Measurements from ENCODE around the gene BAZ1B. TPM values are rescaled to one million over a fixed set of nuclear protein-coding genes. Genes with fewer than 3 reads are reported as not detected.
A peak's percentile ranks its signal among the peaks of the same experiment; 100 is the strongest.
"Not testable (repeated sequence)": the region's sequence is repeated elsewhere in the genome, so short reads cannot be mapped to it uniquely, and the experiment has no call there.

Gene BAZ1B
- total RNA-seq, 1 donor from 2014 or later, result 62.4 TPM

DNA sequence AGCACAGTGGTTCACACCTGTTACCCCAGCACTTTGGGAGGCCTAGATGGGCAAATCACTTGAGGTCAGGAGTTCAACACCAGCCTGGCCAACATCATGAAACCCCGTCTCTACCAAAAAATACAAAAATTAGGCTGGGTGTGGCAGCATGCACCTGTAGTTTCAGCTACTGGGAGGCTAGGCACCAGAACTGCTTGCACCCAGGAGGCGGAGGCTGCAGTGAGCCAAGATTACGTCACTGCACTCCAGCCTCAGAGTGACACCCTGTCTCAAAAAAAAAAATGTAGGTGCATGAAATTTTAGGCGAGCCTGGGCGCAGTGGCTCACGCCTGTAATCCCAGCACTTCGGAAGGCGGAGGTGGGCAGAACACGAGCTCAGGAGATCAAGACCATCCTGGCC lies 25.7 kb upstream of the BAZ1B start:
- no peak for FAIRE-seq

DNA sequence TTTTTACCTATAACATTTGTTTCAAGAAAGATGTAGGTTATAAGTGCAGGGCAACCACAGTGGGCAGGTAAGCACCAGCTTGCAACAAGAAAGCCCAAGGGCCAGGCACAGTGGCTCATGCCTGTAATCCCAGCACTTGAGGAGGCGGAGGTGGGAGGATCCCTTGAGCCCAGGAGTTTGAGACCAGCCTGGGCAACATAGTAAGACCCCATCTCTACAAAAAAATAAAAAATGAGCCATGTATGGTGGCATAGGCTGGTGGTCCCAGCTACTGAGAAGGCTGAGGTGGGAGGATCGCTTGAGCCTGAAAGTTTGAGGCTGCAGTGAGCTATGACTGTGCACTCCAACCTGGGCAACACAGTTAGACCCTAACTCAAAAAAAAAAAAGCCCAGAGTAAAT lies 22.6 kb upstream of the BAZ1B start:
- FAIRE-seq (no peak), DNase-seq (ENCODE audit: low spot score in 2 of 2) (no peak)

More for the DNA sequence above, 25.7 kb upstream of the BAZ1B start:
- no peak for DNase-seq (ENCODE audit: low spot score in 2 of 2)

DNA sequence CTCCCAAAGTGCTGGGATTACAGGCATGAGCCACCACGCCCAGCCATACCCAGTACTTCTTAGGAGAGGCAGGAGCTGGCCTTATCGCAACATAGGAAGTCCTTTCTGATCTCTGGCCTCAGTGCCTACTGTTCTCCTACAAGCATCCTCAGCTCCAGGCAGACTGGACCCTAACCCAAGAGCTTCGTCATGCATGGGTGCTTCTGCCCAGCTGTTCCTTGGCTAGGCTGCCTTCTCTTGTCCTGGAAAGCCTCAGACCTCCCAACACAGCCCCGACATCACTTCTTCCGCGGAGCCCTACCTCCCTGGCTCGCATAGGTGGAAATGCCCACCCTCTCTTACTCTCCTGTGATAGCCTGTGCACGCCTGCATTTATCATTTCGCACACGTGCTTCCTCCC lies 19.6 kb upstream of the BAZ1B start:
- no peak for FAIRE-seq
- no peak for DNase-seq (ENCODE audit: low spot score in 2 of 2)

DNA sequence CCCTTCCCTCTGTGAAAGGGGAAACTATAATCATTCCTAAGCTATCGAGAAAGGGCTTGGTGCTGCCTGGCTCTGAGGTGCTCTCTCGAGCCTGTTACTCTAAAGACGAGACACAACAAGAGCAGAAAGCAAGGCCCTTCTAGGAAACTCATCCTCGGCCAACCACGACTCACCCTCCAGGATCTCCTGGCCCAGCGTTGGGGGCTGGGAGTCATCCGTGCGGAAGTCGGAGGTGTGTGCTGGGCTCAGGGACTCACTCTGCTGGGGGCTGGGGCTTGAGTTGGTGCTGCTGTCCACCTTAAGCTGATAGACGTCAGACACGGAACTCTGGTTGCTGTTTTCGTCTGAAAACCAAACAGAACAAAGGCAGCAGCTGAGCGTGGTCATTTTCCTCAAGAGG lies 17.6 kb upstream of the BAZ1B start:
- DNase-seq (ENCODE audit: low spot score in 2 of 2), result no peak
- no peak for FAIRE-seq

DNA sequence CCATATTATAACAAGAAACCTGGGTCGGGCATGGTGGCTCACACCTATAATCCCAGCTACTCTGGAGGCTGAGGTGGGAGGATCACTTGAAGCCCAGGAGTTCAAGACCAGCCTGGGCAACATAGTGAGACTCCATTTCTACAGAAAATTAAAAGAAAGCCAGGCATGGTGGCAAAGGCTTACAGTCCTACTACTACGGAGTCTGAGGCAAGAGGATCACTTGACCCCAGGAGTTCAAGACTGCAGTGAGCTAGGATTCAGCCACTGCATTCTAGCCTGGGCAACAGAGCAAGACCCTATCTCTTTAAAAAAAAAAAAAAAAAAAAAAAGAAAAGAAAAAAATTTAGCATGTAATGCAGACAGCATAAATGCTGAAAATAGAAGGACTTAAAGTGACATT lies 16.4 kb upstream of the BAZ1B start:
- DNase-seq (ENCODE audit: low spot score in 2 of 2); FAIRE-seq: not testable (repeated sequence)

DNA sequence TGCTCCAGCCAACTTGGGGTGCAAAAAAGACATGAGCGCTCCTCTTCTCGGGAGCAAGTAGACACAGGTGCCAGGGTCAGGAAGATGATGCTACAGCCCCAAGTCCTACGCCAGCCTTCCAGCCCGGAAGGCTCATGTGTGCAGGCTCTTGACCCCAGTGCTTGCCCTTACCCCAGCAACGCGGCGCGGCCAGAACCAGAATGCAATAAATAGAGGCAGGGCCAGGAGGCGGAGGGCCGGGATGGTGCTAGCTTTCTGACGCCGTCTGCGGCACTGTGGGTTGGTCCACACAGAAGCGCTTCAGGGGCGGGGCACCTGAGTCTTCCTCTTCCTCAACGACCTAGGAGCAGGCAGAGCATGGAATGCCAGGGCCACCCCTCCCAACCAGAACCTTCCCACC lies 15.0 kb upstream of the BAZ1B start:
- DNase-seq (ENCODE audit: low spot score in 2 of 2) (no peak), FAIRE-seq (no peak)

DNA sequence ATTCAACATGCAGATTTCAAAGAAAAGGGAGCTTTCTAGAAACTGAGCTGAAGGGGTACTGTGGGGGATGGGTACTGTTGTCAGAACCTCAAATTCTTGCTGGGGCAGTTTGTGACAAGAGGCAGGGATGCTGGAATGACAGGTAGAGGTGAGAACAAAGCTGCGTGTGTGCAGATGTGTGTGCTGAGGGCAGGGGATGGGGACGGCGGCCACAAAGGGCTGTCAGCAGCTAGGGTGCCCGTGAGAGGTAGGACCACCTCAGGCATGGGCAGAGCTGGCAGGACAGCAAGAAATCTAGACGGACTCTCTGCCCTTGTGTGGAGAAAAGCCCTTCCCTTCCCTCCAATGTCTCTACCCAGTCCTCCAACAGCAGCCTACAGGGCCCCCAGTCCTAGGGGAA lies 14.4 kb upstream of the BAZ1B start:
- DNase-seq (ENCODE audit: low spot score in 2 of 2) (no peak), FAIRE-seq (no peak)

DNA sequence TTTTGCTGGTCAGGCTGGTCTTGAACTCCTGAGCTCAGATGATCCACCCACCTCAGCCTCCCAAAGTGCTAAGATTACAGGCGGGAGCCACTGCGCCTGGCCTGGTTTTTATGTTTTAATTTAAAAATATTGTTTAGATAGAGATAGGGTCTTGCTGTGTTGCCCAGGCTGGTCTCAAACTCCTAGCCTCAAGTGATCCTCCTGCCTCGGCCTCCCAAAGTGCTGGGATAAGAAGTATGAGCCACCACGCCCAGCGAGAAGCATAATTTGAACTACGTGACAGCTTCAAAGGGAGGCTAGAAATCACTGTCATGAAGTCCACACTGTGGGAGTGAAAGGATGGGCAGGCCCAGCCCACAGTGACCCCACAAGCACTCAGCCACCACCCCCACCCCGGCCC lies 13.8 kb upstream of the BAZ1B start:
- FAIRE-seq; DNase-seq (ENCODE audit: low spot score in 2 of 2): not testable (repeated sequence)

DNA sequence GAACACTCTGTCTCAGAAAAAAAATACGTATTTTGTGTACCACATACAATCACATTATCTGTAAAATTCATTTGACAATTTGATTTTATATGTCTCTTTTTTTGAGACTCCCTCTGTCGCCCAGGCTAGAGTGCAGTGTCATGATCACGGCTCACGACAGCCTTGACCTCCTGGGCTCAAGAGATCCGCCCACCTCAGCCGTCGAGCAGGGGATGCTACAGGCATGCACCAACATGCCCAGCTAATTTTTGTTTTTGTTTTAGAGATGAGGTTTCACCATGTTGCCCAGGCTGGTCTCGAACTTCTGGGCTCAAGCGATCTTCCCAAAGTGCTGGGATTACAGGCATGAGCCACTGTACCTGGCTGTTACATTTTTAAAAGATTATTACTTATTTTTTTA lies 11.6 kb upstream of the BAZ1B start:
- FAIRE-seq (no peak), DNase-seq (ENCODE audit: low spot score in 2 of 2) (no peak)

DNA sequence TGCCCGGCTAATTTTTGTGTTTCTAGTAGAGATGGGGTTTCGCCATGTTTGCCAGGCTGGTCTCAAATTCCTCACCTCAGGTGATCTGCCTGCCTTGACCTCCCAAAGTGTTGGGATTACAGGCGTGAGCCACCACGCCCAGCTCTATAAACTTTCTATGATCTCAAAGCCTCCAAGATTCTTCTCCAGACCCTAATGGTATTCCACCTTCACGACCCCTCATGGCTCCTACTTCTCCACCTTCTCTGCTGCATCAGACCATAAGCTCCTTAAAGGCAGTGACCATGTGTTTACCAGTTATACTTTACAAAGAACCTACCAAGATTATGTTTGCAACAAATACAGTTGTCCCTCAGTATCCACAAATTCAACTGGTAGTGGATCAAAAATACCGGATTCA lies 10.1 kb upstream of the BAZ1B start:
- FAIRE-seq, result no peak
- no peak for DNase-seq (ENCODE audit: low spot score in 2 of 2)

DNA sequence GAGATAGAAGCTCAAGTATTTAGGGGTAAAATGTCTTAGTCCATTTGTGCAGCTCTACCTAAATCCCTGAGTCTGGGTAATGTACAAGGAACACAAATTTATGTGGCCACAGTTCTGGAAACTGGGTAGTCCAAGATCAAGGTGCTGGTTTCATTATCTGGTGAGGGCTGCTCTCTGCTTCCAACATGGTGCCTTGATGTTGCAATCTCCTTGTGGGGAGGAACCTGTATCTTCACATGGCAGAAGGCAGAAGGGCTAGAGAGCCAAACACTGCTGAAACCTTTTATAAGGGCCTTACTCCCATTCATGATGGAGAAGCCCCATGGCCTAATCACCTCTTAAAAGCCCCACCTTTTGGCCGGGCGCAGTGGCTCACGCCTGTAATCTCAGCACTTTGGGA lies 8.7 kb upstream of the BAZ1B start:
- no peak for DNase-seq (ENCODE audit: low spot score in 2 of 2)
- no peak for FAIRE-seq

DNA sequence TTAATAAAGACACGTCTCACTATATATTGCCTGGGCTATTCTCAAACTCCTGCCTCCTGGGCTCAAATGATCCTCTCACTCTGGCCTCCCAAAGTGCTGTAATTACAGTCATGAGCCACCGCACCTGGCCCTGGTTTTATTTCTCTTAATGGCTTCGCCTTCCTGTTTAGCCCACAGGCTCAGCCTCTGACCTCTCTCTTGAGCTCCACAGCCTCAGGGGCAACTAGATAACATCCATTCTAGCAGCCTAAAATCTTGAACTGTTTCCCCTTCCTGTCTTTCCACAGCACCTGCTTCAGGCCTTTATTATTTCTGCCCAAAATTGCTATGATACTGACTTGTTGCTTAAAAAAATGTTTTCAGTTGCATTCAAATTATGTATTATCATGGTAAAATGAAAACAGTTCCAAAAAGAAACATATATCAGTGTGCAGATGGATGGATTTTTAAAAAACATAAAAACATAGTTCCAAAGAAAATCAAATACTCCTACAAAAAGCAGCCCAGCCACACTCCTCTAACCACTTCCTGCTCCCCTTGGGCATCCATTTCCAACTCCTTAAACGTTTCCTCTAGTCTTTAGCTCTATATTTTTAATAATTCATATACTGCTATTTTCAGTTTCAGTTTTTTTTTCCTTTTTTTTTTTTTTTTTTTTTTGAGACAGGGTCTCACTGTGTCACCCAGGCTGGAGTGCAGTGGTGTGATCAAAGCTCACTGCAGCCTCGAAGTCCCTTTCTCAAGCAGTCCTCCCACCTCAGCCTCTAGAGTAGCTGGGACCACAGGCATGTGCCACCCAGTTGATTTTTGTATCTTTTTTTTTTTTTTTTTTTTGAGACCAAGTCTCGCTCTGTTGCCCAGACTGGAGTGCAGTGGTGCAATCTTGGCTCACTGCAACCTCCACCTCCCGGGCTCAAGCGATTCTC lies 5.1 kb upstream of the BAZ1B start:
- FAIRE-seq (no peak), DNase-seq (ENCODE audit: low spot score in 2 of 2) (no peak)

DNA sequence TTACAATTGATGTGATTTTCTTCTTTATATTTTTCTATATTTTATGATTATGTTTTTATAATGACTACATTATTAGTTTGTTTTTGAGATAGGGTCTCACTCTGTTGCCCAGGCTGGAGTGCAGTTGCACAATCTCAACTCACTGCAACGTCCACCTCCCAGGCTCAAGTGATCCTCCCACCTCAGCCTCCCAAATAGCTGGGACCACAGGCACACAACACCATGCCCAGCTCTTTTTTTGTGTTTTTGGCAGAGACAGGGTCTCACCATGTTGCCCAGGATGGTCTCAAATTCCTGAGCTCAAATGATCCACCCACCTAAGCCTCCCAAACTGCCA lies 4.0 kb upstream of the BAZ1B start:
- DNase-seq (ENCODE audit: low spot score in 2 of 2); FAIRE-seq: not testable (repeated sequence)

DNA sequence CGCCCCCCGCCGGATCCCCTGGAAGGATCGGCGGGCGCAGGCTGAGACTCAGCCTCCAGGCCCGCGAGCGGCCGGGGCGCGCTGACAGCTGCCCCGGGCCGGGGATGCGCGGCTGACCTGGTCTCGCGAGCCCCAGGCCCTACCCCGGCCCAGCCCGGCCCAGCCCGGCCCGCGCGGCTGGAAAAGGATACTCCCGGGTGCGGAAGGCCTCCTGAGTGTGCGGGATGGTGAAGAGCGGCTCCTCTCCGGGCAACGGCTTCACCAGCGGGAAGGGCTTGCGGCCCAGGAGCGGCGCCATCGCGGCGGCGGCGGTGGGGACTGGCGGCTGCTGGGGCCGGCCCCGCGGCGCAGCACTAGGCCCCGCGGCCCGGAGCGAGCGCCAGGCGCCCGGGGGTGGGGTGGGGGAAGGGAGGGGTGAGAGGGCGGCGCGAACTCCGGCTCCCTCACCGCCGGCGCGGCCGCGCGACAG lies 423 bp downstream of the BAZ1B start:
- peak; percentile 71 to 85 for DNase-seq (ENCODE audit: low spot score in 2 of 2)
- FAIRE-seq, result no peak

DNA sequence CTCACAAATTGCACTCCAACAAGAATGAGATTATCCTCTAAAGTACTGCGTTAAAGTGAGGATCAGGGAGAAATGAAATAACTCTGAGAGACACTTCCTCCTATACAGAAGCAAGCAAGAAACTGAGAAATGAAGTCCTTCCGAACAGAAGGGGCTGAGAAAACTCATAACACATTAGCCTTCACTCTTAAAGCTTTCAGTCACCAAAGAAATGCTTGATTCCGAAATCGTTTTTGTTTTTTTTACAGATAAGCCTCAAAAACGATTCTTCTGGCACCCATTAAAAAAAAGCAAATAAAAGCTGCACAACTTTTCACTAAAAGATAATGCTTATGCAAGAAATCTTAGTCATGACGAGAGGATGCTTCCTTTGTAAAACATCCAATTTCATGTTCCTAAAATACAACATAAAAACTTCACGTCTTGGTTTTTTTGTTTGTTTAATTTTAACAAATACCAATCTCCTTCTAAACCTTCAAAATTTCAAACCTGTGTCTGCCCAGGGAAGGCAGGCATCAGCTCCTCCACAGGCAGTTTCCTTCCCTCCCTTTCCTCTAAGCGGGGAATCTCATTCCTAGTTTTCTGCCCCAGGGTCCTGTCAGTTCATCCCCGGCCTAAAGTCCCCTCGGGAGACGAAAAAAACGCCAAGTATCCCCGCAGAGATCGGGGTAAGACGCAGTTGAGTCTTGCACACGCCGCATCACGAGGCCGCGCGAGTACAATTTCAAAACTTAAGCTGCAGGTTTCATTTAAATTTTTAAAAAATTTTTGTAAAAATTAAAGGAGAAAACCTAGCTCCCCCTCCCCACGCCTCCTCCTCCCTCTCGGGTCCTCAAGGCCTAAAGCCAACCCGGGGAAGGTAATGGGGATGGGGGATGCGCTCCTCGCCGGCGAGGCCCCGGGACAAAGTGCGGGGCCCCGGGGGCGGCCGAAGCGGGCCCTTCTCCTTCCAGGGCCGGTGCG lies 1.1 kb downstream of the BAZ1B start:
- FAIRE-seq (no peak), DNase-seq (ENCODE audit: low spot score in 2 of 2) (no peak)

DNA sequence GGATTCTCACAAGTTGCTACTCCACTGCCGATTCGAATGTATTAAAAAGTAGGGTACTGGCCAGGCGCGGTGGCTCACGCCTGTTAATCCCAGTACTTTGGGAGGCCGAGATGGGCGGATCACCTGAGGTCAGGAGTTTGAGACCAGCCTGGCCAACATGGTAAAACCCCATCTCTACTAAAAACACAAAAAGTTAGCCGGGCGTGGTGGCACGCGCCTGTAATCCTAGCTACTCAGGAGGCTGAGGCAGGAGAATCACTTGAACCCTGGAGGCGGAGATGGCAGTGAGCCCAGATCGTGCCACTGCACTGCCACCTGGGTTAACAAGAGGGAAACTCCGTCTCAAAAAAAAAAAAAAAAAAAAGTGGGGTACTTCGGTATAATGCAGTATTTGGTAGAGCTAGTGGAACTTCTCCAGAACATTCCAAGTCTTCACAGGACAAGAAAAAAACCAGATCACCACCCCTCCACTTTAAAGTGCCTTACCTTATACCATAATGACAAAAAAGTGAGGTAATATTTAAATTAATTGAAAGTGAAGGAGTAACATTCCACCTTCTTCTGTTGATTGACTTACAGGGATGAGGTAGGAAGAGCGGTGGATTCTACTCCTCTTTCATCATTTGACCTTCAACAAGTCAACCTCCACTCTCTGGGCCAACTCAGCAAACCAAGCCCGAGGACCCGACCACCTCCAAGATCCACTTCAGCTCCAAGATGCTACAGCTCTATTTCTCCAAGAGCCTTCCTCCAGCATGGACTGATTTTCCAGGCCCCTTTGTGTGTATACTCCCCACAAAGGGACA lies 2.0 kb downstream of the BAZ1B start:
- DNase-seq (ENCODE audit: low spot score in 2 of 2) (no peak), FAIRE-seq (no peak)

DNA sequence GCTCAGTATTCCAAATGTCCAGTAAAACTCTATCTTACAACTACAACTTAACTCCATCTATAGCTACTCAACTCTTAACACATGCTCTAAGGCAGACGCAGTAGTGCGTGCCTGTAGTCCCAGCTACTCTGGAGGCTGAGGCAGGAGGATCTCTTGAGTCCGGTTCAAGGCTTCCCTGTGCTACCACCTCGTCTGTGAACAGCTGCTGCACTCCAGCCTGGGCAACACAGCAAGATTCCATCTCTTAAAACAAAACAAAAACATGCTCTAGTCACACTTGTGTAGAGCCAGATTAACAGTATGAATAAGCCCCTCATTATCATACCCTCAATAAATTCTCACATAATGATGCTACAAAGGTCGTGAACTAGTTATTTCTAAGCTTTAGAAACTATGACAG lies 3.6 kb downstream of the BAZ1B start:
- no peak for DNase-seq (ENCODE audit: low spot score in 2 of 2)
- no peak for FAIRE-seq

DNA sequence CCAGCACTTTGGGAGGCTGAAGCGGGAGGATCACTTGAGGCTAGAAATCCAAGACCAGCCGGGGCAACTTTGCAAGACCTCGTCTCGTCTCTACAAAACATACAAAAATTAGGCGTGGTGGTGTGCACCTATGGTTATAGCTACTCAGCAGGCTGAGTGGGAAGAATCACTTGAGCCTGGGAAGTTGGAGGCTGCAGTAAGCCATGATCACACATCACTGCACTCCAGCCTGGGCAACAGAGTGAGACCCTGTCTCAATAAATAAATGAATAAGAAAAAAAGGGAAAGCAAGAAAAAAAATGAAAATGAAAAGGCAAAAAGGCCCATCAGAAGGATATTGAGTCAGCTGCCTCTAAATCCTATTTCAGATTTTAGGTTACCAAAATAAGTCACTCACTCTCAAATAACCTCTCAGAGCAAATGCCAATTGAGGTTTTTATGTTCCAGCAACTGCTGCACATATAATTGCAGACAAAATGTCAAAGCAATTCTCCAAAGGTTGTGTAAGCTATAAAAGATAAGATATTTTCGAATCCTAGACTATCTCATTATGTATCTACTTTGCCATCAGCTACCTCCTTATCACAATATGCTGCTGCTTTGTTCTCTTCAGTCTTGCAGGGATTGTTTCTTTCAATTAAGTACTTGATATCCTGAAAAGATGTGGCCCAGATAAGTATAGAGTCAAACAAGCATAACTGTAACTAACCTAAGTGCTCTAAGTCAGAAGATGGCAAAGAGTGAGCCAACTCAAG lies 4.7 kb downstream of the BAZ1B start:
- no peak for FAIRE-seq

DNA sequence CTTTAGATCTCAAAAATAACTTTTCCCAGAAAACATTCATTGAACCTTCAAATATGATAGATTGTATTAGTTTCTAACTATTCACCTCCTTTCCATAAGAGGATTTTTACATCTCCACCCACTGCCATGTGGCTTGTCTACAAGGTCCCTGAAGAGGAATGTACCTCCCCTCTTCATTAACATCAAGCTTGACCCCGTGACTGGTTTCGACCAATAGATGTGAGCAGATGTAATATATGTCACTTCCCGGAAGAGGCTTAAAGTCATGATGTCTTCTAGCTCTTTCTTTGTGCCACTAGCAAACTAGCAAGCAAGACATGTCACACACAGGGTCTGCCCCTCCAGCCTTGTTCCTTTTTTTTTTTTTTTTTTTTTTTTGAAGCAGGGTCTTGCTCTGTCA lies 6.9 kb downstream of the BAZ1B start:
- DNase-seq (ENCODE audit: low spot score in 2 of 2) (no peak), FAIRE-seq (no peak)

More for the DNA sequence above, 4.7 kb downstream of the BAZ1B start:
- no peak for DNase-seq (ENCODE audit: low spot score in 2 of 2)

All from frontal cortex (tissue), 4 donors.